ENCODE results near the gene FMNL1.

- TF ChIP-seq CHD2 (IDR thresholded peaks at IDR 0.05; ENCODE audit: low read length, partially characterized antibody) = no peak
- TF ChIP-seq CEBPB (IDR thresholded peaks at IDR 0.05) = no peak
- TF ChIP-seq FOSL2 (IDR thresholded peaks at IDR 0.05) = no peak
- TF ChIP-seq FOSL2 (CRISPR knock-in tag; IDR thresholded peaks at IDR 0.05) = no peak
- TF ChIP-seq CTCF (IDR thresholded peaks at IDR 0.05) = no peak
- no peak for TF ChIP-seq MAFK (IDR thresholded peaks at IDR 0.05; ENCODE audit: partially characterized antibody)
- TF ChIP-seq PBX3 (IDR thresholded peaks at IDR 0.05) = no peak
- no peak for TF ChIP-seq NFE2L2 (conservative IDR thresholded peaks at IDR 0.05; ENCODE audit: low read length)
Measured at GRCh38 chr17:45189009-45189408, 32.7 kb upstream of the FMNL1 start.
